HEK293 (cell line): ENCODE results near the gene IST1.

Source experiments
- CTCF ChIA-PET: fragments of 350-600 bp; formaldehyde crosslinking; extraction: SDS; loops from one replicate; lab custom pipeline; 2021; ENCODE audit warnings: antibody characterized with exemption; lab: Yijun Ruan, JAX
- POLR2A ChIA-PET: fragments of 300-600 bp; formaldehyde crosslinking; extraction: SDS; loops from one replicate; lab custom pipeline; 2020; ENCODE audit warnings: antibody characterized with exemption, inconsistent platforms; lab: Yijun Ruan, JAX
- H3K27ac ChIP-seq: fragments of 200-500 bp; sonication (Bioruptor generic); 2 replicates; pipeline ENCODE4 v1.5.1; 2014; ENCODE audit warnings: low read depth, low read length, control low read depth, inconsistent platforms; ENCODE audit errors: extremely low read depth
- H3K36me3 ChIP-seq, 2 experiments: fragments of 200-500 bp in 1 of 2; sonication (Bioruptor generic) in 1 of 2; 1 replicate in 1 of 2; 2 replicates in 1 of 2; pipeline ENCODE4 v1.5.1; 2014 to 2017; ENCODE audit warnings: inconsistent platforms in 2 of 2, low read length in 2 of 2; ENCODE audit not compliant: control insufficient read depth in 2 of 2, insufficient read depth in 1 of 2
- H3K4me1 ChIP-seq: fragments of 200-500 bp; sonication (Bioruptor generic); 2 replicates; pipeline ENCODE4 v1.5.1; 2014; ENCODE audit warnings: mild to moderate bottlenecking, low read length, inconsistent platforms; ENCODE audit not compliant: control insufficient read depth, insufficient read depth
- H3K4me3 ChIP-seq: 2 replicates; pipeline ENCODE4 v1.5.1; 2011; ENCODE audit warnings: low read depth, mild to moderate bottlenecking, control low read depth, low read length, moderate library complexity
- H3K9me3 ChIP-seq: fragments of 200-500 bp; sonication (Bioruptor generic); 2 replicates; pipeline ENCODE4 v1.5.1; 2014; ENCODE audit warnings: low read depth, low read length, inconsistent platforms; ENCODE audit not compliant: control insufficient read depth, insufficient read depth
- EGR2 ChIP-seq: fragments of 450-650 bp; formaldehyde crosslinking; IDR thresholded peaks from 2 replicates; pipeline ENCODE4 v1.5.1; 2016; ENCODE audit warnings: low read depth, missing biosample characterization, missing genetic modification characterization
- HOXD13 ChIP-seq: sonication (generic); formaldehyde crosslinking; IDR thresholded peaks from 2 replicates; pipeline ENCODE4 v1.8.0; 2022; ENCODE audit warnings: missing genetic modification reagents, borderline replicate concordance
- PATZ1 ChIP-seq: fragments of 450-650 bp; formaldehyde crosslinking; IDR thresholded peaks from 2 replicates; pipeline ENCODE4 v1.5.1; 2016; ENCODE audit warnings: missing biosample characterization, missing genetic modification characterization
- SETDB1 ChIP-seq: IDR thresholded peaks from one replicate; pipeline ENCODE4 v1.6.1; 2017; ENCODE audit warnings: mild to moderate bottlenecking, low read length, moderate library complexity, mixed read lengths; ENCODE audit not compliant: insufficient read length
- ZBTB1 ChIP-seq: fragments of 450-650 bp; formaldehyde crosslinking; IDR thresholded peaks from 2 replicates; pipeline ENCODE4 v1.5.1; 2016; ENCODE audit warnings: missing biosample characterization, missing genetic modification characterization
- ZFP37 ChIP-seq: fragments of 450-650 bp; formaldehyde crosslinking; IDR thresholded peaks from 2 replicates; pipeline ENCODE4 v1.5.1; 2016; ENCODE audit warnings: missing biosample characterization, missing genetic modification characterization
- ZFP41 ChIP-seq: fragments of 450-650 bp; formaldehyde crosslinking; IDR thresholded peaks from 2 replicates; pipeline ENCODE4 v1.5.1; 2016; ENCODE audit warnings: missing biosample characterization, missing genetic modification characterization, borderline replicate concordance
- ZNF10 ChIP-seq: fragments of 450-650 bp; formaldehyde crosslinking; IDR thresholded peaks from 2 replicates; pipeline ENCODE4 v1.5.1; 2017; ENCODE audit warnings: missing biosample characterization, missing genetic modification characterization
- ZNF16 ChIP-seq: fragments of 450-650 bp; formaldehyde crosslinking; IDR thresholded peaks from 2 replicates; pipeline ENCODE4 v1.5.1; 2016; ENCODE audit warnings: low read depth, missing biosample characterization, missing genetic modification characterization
- ZNF175 ChIP-seq: fragments of 450-650 bp; formaldehyde crosslinking; IDR thresholded peaks from 2 replicates; pipeline ENCODE4 v1.5.1; 2016; ENCODE audit warnings: missing biosample characterization, missing genetic modification characterization
- ZNF292 ChIP-seq: fragments of 450-650 bp; formaldehyde crosslinking; IDR thresholded peaks from 2 replicates; pipeline ENCODE4 v1.5.1; 2016; ENCODE audit warnings: low read depth, missing biosample characterization, missing genetic modification characterization, borderline replicate concordance
- ZNF416 ChIP-seq: fragments of 450-650 bp; formaldehyde crosslinking; IDR thresholded peaks from 2 replicates; pipeline ENCODE4 v1.5.1; 2016; ENCODE audit warnings: missing biosample characterization, missing genetic modification characterization
- ZNF423 ChIP-seq: fragments of 450-650 bp; formaldehyde crosslinking; IDR thresholded peaks from 2 replicates; pipeline ENCODE4 v1.5.1; 2016; ENCODE audit warnings: missing biosample characterization, missing genetic modification characterization
- ZNF610 ChIP-seq: fragments of 450-650 bp; formaldehyde crosslinking; IDR thresholded peaks from 2 replicates; pipeline ENCODE4 v1.5.1; 2016; ENCODE audit warnings: missing biosample characterization, missing genetic modification characterization, borderline replicate concordance
- ZNF623 ChIP-seq: fragments of 450-650 bp; formaldehyde crosslinking; IDR thresholded peaks from 2 replicates; pipeline ENCODE4 v1.5.1; 2016; ENCODE audit warnings: missing biosample characterization, missing genetic modification characterization
- ZNF626 ChIP-seq: fragments of 450-650 bp; sonication (Bioruptor Pico); formaldehyde crosslinking; IDR thresholded peaks from 2 replicates; pipeline ENCODE4 v1.5.1; 2018; ENCODE audit warnings: missing biosample characterization, missing genetic modification characterization, inconsistent platforms
- ZNF670 ChIP-seq: fragments of 450-650 bp; formaldehyde crosslinking; IDR thresholded peaks from 2 replicates; pipeline ENCODE4 v1.5.1; 2016; ENCODE audit warnings: missing biosample characterization, missing genetic modification characterization, low read depth
- ZNF701 ChIP-seq: fragments of 450-650 bp; formaldehyde crosslinking; IDR thresholded peaks from 2 replicates; pipeline ENCODE4 v1.5.1; 2016; ENCODE audit warnings: missing biosample characterization, missing genetic modification characterization
- ZNF76 ChIP-seq: fragments of 450-650 bp; formaldehyde crosslinking; IDR thresholded peaks from 2 replicates; pipeline ENCODE4; 2016; ENCODE audit warnings: low read depth, missing biosample characterization, missing genetic modification characterization, borderline replicate concordance
- ZNF830 ChIP-seq: fragments of 450-650 bp; IDR thresholded peaks from 2 replicates; pipeline ENCODE4 v1.5.0; 2018; ENCODE audit warnings: missing biosample characterization, missing genetic modification characterization, low read depth, mild to moderate bottlenecking, moderate library complexity
- ZNF837 ChIP-seq: fragments of 450-650 bp; formaldehyde crosslinking; IDR thresholded peaks from 2 replicates; pipeline ENCODE4 v1.5.1; 2016; ENCODE audit warnings: missing biosample characterization, missing genetic modification characterization
- ZSCAN18 ChIP-seq: fragments of 450-650 bp; formaldehyde crosslinking; IDR thresholded peaks from 2 replicates; pipeline ENCODE4 v1.5.1; 2016; ENCODE audit warnings: missing biosample characterization, missing genetic modification characterization
- ZSCAN23 ChIP-seq: fragments of 450-650 bp; formaldehyde crosslinking; IDR thresholded peaks from 2 replicates; pipeline ENCODE4 v1.5.1; 2016; ENCODE audit warnings: missing biosample characterization, missing genetic modification characterization
- ZSCAN30 ChIP-seq: fragments of 450-650 bp; IDR thresholded peaks from 2 replicates; pipeline ENCODE4 v1.5.1; 2018; ENCODE audit warnings: missing biosample characterization, mild to moderate bottlenecking, missing genetic modification characterization, moderate library complexity

The IST1 gene

GRCh38 chr16:71931001-71931400 is 35.7 kb downstream of the IST1 start:
- H3K4me1 ChIP-seq, result peaks cover 20% of the 10 kb centered on the region; the same call in 1 of the 2 replicates
- no peak for TF ChIP-seq ZNF10 (tag by site-specific recombination)
- no peak for TF ChIP-seq ZSCAN30 (tag by site-specific recombination)
- TF ChIP-seq ZFP41 (tag by site-specific recombination), result no peak
- TF ChIP-seq ZNF76 (tag by site-specific recombination), result no peak
- TF ChIP-seq ZNF292 (tag by site-specific recombination), result no peak
- no peak for TF ChIP-seq PATZ1 (tag by site-specific recombination)
- TF ChIP-seq ZFP37 (tag by site-specific recombination), result no peak
- TF ChIP-seq ZNF423 (tag by site-specific recombination), result no peak
- no peak for TF ChIP-seq ZNF16 (tag by site-specific recombination)
- TF ChIP-seq ZNF610 (tag by site-specific recombination), result no peak
- peaks cover 35 to 83% of the 10 kb centered on the region in 2 experiments for H3K36me3 ChIP-seq
- H3K27ac ChIP-seq, result no peak overlapping the region
- ChIA-PET POLR2A (interaction anchor here (0.6 kb wide), 1 partner anchor 74 kb away, joined by 4 read pairs; no protein-coding TSS in a partner anchor), CTCF (interaction anchor here (0.6 kb wide), 1 partner anchor 121 kb away, joined by 6 read pairs; no protein-coding TSS in a partner anchor)
- H3K4me3 ChIP-seq, result no peak overlapping the region
- H3K9me3 ChIP-seq, result no peaks in the 10 kb centered on the region

GRCh38 chr16:71931599-71931998 is 36.3 kb downstream of the IST1 start:
- Histone ChIP-seq H3K36me3 (peaks cover 30 to 79% of the 10 kb centered on the region in 2 experiments), H3K27ac (no peak overlapping the region), H3K4me3 (no peak overlapping the region), H3K4me1 (peaks cover 20% of the 10 kb centered on the region; the same call in 1 of the 2 replicates), H3K9me3 (no peaks in the 10 kb centered on the region)
- ChIA-PET CTCF (interaction anchor here (0.6 kb wide), 2 partner anchors 121 to 311 kb away, joined by 3 to 6 read pairs; no protein-coding TSS in a partner anchor), POLR2A (no interaction called here)
- TF ChIP-seq ZBTB1 (tag by site-specific recombination) (no peak), SETDB1 (no peak), HOXD13 (CRISPR knock-in tag) (no peak), ZNF416 (tag by site-specific recombination) (no peak)
- TF ChIP-seq, all 188 proteins: peak for 0

- no peak overlapping the region for H3K4me3 ChIP-seq
- peaks cover 22 to 64% of the 10 kb centered on the region in 2 experiments for H3K36me3 ChIP-seq
- CTCF ChIA-PET, result no interaction called here
- POLR2A ChIA-PET, result no interaction called here
- H3K27ac ChIP-seq, result no peak overlapping the region
- H3K9me3 ChIP-seq, result no peaks in the 10 kb centered on the region
- peaks cover 14% of the 10 kb centered on the region; the same call in 1 of the 2 replicates for H3K4me1 ChIP-seq
- TF ChIP-seq PATZ1 (tag by site-specific recombination) (no peak), ZNF623 (tag by site-specific recombination) (no peak), ZNF670 (tag by site-specific recombination) (no peak), ZNF830 (tag by site-specific recombination) (no peak), ZFP37 (tag by site-specific recombination) (no peak), EGR2 (tag by site-specific recombination) (no peak), ZNF701 (tag by site-specific recombination) (no peak), ZSCAN18 (tag by site-specific recombination) (no peak), ZNF837 (tag by site-specific recombination) (no peak), ZSCAN23 (no peak), ZNF175 (tag by site-specific recombination) (no peak), ZNF626 (tag by site-specific recombination) (no peak)
These were observed 37.7 kb downstream of the IST1 start for GRCh38 chr16:71933017-71933416.
